GM10266 (cell line): ENCODE data around the gene PDIA4.

Experiments used
- DNase-seq: peaks from one replicate; pipeline ENCODE4 v3.0.0; 2012; ENCODE audit errors: extremely low spot score
- CTCF ChIP-seq: IDR thresholded peaks from 2 replicates; pipeline ENCODE4 v1.5.1; 2012; ENCODE audit warnings: mild to moderate bottlenecking, low read depth; ENCODE audit not compliant: control insufficient read depth, insufficient read depth; ENCODE audit errors: missing control alignments

Gene PDIA4

GRCh38 chr7:148967032-148967372, 61.3 kb downstream of the PDIA4 start:
- DNase-seq = no peak
- no peak for TF ChIP-seq CTCF

GRCh38 chr7:148964483-148965267, 63.6 kb downstream of the PDIA4 start:
- no peak for DNase-seq
- no peak for TF ChIP-seq CTCF

- no peak for DNase-seq
- TF ChIP-seq CTCF = no peak
These were observed 64.5 kb downstream of the PDIA4 start for GRCh38 chr7:148963583-148964482.

GRCh38 chr7:148962823-148963582, 65.3 kb downstream of the PDIA4 start:
- DNase-seq = peak; percentile 69
- peak; percentile 88 for TF ChIP-seq CTCF

- no peak for TF ChIP-seq CTCF
- DNase-seq = no peak
These were observed 65.9 kb downstream of the PDIA4 start for GRCh38 chr7:148962440-148962822.

GRCh38 chr7:148959726-148960125, 68.6 kb downstream of the PDIA4 start:
- TF ChIP-seq CTCF = no peak
- DNase-seq = no peak

- no peak for DNase-seq
- TF ChIP-seq CTCF = no peak
These were observed 70.2 kb downstream of the PDIA4 start for GRCh38 chr7:148958061-148958460.
